GM18873 (cell line): Measurements from ENCODE around the gene ARPC2.

Source experiments
- ATAC-seq: cut with Tn5 transposase; IDR thresholded peaks from one replicate; pipeline ENCODE4 v1.9.1; 2021; ENCODE audit warnings: mild to moderate bottlenecking, moderate library complexity, moderate number of reproducible peaks; ENCODE audit not compliant: unreplicated experiment, low FRiP score

Gene ARPC2

DNA sequence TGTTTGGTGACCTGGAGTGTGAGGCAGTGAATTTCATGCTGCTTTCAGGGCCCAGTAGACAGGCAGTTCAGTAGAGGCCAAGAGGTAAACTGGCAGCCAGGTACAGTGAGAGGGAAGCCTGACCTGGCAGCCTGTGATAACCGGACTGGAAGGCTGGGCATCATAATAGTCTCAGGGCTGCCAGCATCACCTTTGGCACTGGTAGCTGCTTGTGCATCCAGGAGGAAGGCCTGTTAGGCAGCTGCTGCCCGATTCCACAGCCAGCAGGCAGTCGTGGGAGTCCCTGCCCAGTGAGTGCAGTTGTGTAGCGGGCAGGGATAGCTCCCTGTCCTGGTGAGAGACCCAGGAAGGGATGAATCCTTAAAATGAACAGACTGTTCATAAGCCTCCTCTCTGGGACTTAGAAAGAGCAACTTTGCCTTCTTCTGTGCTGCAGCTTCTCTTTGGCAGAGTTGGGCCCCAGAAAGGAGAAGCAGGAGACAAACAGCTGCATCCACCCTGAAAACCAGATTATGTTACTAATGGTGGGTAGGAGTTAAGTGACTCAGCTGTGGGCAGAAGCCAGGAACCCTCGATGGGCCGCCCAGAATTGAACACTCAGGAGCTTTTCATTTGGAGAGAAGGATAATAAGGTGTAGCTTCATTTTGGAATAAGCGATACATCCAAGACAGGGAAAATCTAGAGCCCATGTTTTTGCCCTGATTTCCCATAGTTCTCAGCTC, 35.7 kb downstream of the ARPC2 start:
- no peak for ATAC-seq

DNA sequence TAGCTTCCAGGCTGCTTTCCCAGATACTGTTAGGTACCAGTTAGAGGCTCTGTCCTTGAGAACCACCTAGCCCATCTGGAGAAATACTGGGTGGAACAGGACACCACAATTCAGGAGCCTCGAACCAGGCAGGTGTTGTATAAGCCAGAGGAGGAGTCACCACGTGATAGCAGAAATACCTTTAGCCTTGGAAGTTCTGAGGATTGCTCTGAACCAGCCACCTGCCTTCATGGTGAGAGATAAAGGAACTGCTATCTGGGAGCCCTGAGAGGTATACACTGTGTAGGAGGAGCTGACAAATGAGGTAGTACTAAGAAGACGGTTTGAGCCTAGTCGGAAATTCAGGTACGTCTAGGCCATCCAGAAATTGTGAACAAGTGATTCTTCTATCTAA, 36.2 kb downstream of the ARPC2 start:
- no peak for ATAC-seq

DNA sequence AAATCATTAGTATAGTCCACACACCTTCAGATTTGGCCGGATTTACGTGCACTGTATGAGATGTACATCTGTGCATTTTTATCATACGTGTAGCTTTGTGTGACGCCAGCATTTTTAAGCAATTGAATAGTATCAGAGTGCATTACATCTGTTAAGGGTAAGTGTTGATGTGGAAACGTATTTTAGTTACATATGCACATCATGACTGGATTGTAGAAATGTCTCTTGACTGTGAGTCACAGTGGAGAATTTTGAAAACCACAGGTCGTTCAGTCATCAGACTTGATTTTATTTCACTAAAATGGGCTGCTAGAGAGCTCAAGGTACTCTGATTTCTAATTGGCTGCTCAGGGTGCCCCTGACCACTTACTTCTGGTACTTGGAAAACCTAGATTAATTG, 38.5 kb downstream of the ARPC2 start:
- ATAC-seq, result no peak

DNA sequence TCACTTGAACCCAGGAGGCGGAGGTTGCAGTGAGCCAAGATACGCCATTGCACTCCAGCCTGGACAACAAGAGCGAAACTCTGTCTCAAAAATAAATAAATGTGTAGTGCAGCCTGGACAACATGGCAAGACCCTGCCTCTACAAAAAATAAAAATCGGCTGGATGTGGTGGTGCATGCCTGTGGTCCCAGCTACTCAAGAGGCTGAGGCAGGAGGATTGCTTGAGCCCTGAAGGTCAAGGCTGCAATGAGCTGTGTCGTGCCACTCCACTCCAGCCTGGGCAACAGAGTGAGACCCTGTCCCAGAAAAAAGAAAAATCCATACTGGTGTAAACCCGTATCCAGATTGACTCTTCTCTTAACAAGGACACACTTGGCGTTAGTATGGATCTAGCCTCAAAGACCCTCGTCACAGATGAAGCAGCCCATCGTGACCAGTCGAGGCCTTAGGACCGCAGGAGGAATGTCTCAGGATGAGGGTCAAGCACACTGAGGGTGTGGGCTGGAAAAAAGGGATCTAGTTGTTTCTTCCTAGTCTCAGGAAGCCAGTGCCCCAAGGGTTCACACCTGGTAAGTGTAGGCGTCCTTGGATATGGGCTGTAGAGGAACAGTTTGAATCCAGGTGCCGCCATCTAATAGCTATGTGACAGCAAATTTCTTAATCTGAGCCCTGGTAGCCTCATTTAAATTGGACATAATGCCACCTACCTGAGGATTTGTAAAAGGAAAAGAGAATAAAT, 39.8 kb downstream of the ARPC2 start:
- ATAC-seq, result no peak

DNA sequence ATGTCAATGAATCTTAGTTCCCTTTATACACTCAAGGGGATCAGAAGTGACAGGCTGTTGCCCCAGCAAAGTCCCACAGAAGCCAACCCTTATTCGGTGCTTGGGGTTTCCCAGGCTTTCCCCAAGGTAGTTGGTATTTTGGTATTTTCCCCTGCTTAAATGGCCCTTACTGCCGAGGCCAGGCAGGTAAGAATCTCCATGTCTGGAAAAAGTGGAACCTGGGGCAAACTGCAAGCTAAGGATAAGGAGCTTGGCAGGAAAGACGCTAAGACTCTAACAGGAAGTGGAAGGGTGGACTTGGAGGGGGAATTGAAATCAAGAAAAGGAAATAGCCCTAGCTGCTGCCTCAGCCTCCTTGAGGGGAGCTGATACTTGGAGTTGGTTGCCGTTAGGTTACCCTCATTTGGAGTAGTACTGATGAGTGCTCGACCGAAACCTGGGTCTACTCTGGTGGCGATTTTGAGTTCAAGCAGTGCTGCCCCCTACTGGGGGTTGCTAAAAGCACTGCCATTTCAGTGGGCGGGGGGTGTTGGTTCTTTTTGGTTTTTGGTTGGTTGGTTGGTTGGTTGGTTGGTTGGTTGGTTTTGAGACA, 40.5 kb downstream of the ARPC2 start:
- peak; percentile 53 for ATAC-seq

DNA sequence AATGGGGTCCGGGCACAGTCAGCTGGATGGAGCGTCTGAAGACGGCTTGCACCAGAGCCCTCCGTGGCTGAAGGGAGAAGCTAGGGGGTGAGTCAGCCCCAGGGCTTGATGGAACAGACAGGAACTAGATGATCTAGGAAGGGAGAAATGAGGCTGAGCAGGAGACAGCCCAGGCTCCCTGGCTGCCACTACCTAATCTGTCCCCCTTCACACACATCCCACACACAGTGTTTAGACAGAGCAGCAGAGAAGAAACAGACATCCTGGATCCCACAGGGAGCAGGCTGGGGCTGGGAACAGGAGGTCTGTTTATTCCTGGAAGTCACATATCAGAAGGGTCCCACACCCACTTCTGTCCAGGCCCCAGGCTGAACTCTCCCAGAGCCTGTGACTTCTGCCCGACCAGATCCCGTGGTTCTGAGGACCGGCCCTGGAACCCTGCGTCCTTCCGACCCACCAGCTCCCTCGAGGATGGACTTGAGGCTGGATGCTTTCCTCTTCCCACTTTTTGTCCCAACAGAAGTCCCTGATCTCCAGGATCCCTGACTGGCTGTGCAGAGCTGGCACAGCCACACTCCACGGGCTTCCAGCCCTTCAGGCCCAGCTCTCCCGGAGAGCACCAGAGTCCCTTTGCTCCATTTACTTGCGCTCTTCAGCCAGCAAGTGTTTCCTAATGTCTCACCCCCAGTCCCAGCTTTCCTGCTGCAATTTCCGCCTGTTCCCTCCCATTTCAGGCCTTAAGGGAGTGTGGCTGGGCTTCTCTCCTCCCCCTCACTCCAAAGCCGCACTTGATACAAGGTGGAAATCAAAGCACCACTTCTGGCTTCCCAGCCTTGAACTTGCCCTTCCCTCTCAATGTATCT, 42.3 kb downstream of the ARPC2 start:
- no peak for ATAC-seq

DNA sequence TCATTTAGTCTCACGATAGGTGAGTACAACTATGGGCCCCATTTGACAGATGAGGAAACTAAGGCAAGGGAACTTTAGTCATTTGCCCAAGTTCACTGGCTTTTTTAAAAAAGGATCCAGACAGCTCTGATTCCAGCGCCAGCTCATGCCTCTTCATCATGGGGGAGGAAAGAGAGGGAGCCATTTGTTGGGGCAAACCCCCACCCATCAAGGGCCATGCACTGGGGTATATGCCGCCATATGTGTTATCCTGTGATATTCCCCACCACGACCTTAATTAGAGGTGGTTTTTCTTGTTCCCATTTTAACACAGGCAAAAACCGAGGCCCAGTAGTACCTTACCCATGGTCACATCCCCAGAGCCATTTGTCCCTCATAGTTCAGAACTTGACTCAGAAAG, 43.2 kb downstream of the ARPC2 start:
- ATAC-seq, result no peak

DNA sequence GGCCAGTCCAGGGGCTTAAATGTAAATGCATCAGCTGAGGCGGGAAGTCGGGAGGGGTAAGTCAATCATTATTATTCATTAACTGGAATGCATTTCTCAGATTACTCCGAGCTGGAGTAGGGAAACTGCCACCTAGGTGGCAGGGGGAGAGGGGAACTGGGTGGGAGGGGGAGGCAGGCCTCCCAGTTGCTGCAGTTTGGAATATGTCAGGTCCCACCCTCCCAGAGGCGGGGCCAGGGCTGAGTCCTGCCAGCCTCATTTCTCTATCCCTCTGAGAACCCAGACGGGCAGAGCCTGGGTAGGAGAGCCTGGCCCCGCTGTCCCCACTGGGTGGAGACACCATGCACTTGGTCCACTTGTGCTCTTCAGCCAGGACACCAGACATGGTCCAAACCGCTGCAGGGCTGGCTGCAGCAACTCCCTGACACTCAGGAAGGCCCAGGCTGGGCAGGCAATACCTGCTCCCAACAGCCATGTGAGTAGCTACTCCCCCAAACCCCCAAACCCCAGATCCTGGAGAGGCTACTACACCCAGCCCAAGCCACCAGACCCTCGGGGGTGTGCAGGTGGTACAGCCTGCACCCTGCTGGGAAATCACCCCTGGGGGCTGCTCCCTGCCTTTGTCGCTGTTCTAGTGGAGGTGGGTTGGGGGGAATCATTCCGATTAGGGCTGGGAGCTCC, 43.9 kb downstream of the ARPC2 start, which contains the start of gene GPBAR1:
Gene GPBAR1 (plus strand): TSS at position 274 of the 681 bp plus-strand sequence. CDS start 1,710 bp downstream, outside the sequence.
- ATAC-seq, result no peak

DNA sequence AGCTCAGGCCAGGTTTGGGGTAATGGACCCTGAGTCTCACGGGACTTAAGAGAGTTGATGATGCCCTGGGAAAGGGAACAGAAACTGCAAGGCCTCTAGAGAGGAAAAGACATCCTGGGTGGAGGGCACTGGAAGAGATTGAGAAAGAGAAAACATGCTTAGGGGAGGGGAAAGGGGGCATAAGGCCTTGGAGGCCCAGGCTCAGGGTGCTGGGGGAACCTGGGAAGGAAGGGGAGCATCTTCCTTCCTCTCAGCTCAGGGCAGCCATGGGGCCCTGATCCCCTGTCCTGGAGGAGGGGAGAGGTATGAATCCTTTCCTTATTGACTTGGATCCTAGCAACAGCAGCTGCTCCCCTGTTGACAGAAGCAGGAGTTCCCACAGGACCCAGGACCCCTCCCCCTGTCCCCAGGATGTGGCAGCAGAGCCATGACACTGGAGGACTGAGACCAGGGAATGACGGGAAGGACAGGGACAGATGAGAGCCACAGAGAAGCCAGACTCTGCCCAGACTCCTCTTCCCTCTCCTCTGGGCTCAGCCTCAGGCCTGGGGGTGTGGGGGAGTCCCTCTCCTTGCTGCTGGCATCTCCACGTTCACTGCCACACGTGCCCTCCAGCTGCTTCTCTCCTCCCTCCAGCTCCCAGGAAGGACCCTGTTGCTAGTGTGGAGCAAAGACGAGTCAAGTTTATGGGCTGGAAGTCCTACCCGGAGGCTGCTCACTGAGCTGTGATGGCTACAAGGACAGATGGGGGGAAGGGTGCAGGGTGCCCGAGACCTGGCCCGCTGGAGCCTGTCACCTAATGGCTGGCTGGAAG, 44.6 kb downstream of the ARPC2 start:
- no peak for ATAC-seq

DNA sequence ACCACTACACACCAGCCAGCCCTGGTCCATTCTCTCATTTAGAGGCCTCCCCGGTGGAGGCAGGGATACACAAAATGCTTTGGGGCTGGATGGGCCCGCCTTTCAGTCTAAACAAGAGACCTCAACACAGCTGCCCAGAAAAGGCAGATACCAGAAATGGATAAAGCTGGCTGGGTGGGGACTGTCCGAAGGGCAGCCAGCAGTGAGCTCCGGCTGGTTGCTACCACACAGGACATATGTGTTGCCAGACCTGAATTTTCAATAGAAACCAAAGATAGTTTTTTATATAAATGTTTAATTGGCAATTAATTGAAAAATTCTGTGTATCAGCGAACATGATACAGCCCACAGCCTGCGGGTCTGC, 45.2 kb downstream of the ARPC2 start:
- no peak for ATAC-seq

DNA sequence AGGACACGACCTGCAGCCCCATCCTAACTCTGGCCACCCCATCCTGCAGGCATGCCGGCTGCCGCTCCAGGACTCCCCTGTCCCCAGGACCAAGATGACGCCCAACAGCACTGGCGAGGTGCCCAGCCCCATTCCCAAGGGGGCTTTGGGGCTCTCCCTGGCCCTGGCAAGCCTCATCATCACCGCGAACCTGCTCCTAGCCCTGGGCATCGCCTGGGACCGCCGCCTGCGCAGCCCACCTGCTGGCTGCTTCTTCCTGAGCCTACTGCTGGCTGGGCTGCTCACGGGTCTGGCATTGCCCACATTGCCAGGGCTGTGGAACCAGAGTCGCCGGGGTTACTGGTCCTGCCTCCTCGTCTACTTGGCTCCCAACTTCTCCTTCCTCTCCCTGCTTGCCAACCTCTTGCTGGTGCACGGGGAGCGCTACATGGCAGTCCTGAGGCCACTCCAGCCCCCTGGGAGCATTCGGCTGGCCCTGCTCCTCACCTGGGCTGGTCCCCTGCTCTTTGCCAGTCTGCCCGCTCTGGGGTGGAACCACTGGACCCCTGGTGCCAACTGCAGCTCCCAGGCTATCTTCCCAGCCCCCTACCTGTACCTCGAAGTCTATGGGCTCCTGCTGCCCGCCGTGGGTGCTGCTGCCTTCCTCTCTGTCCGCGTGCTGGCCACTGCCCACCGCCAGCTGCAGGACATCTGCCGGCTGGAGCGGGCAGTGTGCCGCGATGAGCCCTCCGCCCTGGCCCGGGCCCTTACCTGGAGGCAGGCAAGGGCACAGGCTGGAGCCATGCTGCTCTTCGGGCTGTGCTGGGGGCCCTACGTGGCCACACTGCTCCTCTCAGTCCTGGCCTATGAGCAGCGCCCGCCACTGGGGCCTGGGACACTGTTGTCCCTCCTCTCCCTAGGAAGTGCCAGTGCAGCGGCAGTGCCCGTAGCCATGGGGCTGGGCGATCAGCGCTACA, 45.9 kb downstream of the ARPC2 start:
- no peak for ATAC-seq

DNA sequence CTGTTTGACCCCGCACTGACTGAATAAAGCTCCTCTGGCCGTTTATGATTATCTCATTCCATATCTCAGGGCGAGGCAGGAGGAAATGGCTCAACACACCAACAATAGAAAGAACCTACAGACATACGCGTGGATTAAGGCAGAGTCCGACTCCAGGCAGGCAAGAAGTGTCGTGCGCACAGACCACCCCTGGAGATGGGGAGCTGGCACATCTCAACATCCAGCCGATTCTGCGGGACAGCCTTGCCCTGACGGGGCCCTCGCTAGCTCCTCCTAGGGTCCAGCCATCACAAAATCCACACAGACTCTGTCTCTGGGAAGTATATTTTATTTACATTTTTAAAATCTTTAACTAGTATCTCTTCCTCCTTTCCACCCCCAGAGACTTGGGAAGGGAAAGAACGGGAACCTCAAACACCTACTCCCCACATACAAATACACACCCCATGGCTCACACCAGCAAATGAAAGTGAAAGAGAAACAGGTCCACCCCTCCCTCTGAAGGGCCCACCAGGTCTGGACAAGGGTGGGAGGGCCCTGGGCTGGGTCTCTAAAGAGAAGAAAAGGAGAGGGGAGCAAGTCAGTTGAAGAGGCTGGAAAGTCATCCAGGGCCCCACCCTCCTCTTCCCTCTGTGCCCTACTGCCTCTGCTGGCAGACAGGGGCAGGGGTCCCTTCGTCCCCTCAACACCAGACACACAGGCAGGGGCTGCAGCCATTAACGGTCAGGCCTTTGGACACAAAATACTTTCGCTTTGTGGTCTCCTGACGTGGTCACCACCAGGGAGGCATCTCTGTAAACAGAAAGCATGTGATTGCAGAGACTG, 47.0 kb downstream of the ARPC2 start:
- no peak for ATAC-seq

DNA sequence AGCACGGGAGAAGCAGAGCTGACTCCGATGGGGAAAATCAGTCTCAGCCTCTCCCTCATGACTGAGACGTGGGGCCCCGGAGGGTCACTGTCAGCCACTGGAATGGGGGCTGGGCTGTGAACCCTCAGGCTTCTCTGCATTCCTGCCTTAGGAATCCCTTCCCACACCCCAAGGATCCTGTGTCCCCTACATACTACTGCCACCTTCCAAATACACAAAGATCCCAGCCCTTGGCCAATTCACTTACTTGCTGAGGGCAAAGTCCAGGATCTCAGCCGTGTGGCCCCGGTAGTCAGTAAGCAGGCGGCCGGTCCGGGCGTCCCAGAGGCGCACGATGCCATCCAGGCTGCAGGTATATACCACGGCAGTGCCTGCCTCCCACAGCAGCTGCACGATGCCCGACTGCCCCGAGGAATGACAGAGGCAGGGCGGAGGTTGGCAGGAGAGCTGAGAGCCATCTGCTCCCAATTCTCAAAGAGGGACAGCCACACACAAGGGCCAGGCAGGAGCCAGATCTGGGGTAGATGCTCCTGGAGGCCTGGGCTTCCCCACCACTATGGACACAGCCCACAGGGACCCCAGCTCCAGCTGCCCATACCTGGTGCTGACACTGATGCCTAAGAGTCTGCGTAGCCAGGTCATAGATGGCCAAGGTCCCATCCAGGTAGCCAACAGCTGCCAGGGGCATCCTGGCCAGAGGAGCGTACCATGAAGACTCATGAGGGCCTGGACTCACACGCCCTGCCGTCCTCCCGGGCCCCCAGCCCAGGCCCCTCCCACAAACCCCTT, 48.0 kb downstream of the ARPC2 start:
- ATAC-seq, result no peak

DNA sequence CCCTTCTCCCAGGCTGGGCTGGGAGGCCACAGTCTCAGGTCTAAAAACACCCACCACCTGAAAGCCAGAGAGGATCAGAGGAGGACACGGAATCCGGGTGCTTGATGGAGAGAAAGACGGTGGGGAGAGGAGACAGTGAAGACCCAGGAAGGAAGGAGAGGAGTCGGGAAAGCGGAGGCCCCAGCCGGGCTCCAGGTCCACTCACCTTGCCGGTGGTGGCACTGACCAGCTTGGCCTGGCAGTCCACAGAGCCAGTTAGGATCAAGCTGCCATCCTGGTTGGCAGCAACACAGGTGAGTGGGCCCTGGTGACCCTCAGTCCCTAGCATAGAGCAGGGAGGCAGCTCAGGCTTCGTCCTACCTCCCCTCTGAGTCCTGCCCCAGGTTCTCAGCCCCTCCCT, 48.6 kb downstream of the ARPC2 start:
- no peak for ATAC-seq

DNA sequence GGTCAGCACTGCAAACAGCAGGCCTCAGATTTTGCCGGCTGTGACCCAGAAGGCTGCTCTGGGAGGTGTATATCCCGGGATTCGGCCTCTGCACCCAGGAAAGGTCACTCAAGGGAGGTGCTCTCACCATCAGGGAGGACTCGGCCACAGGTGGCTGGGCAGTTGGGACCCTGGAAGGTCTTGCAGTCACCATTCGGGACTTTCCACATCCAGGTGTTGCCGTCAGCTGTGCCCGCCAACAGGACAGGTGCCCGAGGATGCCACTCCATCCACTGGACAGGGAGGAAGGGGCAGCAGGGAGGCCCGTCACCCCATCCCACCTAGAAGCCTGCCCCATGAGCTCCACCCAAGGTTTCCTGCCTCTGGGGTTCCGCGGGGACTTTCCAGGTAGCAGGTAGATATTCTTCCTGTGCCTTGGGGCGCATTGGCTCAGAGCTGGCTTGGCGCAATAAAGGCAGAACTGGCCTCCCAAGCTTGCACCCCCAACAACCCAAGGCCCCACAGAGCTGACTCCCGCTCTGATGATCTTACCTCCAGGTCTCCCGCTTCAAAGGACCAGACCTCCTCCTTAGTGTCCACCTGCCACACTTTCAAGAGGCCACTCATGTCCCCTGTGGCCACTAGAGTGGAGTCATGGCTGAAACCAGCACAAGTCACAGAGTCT, 49.5 kb downstream of the ARPC2 start:
- ATAC-seq, result no peak

DNA sequence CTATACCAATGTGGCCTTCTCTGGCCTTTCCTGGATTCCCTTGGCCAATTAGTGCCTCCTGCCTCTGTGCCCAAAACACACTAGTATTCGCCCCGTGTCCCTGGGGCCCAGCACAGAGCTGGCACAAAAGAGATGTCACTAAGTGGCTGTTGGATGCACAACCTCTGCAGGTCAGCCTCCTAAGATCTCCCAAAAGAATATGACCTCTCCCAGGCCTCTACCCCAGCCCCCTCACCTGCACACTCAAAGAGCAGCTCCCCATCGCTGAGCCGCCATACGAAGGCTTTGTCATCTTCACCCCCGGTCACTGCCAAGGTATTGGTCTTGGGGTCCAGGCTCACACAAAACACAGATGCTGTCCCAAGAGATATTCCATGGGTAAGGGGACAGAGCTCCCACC, 50.3 kb downstream of the ARPC2 start:
- no peak for ATAC-seq
